OCI-LY1 (cell line): ENCODE data around the gene AK2.

Experiments
- EZH2 ChIP-seq: fragments of 200-600 bp; sonication (generic), shearing (Covaris generic); IDR thresholded peaks from 2 replicates; pipeline ENCODE4 v1.8.0; 2017; ENCODE audit warnings: borderline replicate concordance, mixed run types, mild to moderate bottlenecking, antibody characterized with exemption, low read length, moderate library complexity, mixed read lengths
- TF ChIP-seq, protein P1 (sequence below): fragments of 200-600 bp; sonication (generic), shearing (Covaris generic); IDR thresholded peaks from 2 replicates; pipeline ENCODE4 v1.5.1; 2017; ENCODE audit warnings: mild to moderate bottlenecking, antibody characterized with exemption, low read length, moderate library complexity, mixed read lengths

GRCh38 chr1:33010932-33011731, 25.6 kb downstream of the AK2 start:
- TF ChIP-seq, protein P1, sequence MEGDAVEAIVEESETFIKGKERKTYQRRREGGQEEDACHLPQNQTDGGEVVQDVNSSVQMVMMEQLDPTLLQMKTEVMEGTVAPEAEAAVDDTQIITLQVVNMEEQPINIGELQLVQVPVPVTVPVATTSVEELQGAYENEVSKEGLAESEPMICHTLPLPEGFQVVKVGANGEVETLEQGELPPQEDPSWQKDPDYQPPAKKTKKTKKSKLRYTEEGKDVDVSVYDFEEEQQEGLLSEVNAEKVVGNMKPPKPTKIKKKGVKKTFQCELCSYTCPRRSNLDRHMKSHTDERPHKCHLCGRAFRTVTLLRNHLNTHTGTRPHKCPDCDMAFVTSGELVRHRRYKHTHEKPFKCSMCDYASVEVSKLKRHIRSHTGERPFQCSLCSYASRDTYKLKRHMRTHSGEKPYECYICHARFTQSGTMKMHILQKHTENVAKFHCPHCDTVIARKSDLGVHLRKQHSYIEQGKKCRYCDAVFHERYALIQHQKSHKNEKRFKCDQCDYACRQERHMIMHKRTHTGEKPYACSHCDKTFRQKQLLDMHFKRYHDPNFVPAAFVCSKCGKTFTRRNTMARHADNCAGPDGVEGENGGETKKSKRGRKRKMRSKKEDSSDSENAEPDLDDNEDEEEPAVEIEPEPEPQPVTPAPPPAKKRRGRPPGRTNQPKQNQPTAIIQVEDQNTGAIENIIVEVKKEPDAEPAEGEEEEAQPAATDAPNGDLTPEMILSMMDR = no peak
- TF ChIP-seq EZH2 = no peak
